Testis (tissue), 2 donors: ENCODE data around the gene ABTB2.

Source experiments
- POLR2A ChIP-seq: fragments of 450-650 bp; IDR thresholded peaks from one replicate; pipeline ENCODE4 v1.6.1; 2017; ENCODE audit warnings: antibody characterized with exemption, mild to moderate bottlenecking, moderate library complexity
- TF ChIP-seq, protein P1 (sequence below), 3 experiments: fragments of 450-650 bp in 2 of 3; fragments of 200-600 bp in 1 of 3; sonication (generic) in 1 of 3; IDR thresholded peaks; one replicate each; pipeline ENCODE4 v1.5.1; 2016 to 2019; ENCODE audit warnings: antibody characterized with exemption in 3 of 3, mild to moderate bottlenecking in 2 of 3, moderate library complexity in 1 of 3

DNA sequence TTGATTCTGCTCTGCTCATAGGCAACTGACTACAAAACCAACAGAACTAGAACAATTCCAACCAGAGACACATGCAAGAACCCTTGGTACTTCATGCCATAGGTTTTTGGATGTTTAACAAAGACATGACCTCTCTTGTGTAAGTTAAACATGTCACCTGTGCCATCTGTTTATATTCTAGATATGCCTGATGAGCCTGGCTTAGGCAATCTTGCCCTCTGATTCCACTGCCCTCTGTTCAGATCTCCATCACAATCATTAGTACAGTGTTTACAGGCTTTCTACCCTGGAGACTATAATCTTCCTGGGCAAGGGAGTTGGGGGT lies 40.8 kb downstream of the ABTB2 start:
- TF ChIP-seq, protein P1, sequence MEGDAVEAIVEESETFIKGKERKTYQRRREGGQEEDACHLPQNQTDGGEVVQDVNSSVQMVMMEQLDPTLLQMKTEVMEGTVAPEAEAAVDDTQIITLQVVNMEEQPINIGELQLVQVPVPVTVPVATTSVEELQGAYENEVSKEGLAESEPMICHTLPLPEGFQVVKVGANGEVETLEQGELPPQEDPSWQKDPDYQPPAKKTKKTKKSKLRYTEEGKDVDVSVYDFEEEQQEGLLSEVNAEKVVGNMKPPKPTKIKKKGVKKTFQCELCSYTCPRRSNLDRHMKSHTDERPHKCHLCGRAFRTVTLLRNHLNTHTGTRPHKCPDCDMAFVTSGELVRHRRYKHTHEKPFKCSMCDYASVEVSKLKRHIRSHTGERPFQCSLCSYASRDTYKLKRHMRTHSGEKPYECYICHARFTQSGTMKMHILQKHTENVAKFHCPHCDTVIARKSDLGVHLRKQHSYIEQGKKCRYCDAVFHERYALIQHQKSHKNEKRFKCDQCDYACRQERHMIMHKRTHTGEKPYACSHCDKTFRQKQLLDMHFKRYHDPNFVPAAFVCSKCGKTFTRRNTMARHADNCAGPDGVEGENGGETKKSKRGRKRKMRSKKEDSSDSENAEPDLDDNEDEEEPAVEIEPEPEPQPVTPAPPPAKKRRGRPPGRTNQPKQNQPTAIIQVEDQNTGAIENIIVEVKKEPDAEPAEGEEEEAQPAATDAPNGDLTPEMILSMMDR (IDR thresholded peaks at IDR 0.05), result no peak
- TF ChIP-seq POLR2A, result no peak
